ENCODE measurements around the gene C1orf21.

Gene C1orf21

GRCh38 chr1:184442260-184442659, 55.4 kb downstream of the C1orf21 start:
- H2BK15ac ChIP-seq (ENCODE audit: low read depth, poor library complexity, severe bottlenecking) = no peak overlapping the region
- no peak overlapping the region for H2BK120ac ChIP-seq (ENCODE audit: low read depth, low read length)
- no peak overlapping the region for H3K23ac ChIP-seq (ENCODE audit: low read length in 2 of 2)
- no peak overlapping the region for H3K4me3 ChIP-seq (ENCODE audit: insufficient read depth in 1 of 2, low read depth in 1 of 2, low read length in 2 of 2)
- no peaks in the 10 kb centered on the region for H3K27me3 ChIP-seq (ENCODE audit: control insufficient read depth in 1 of 2, insufficient read depth in 1 of 2, low read length in 2 of 2)
- no peak overlapping the region for H2AK5ac ChIP-seq (ENCODE audit: low read length, severe bottlenecking)
- H2BK5ac ChIP-seq (ENCODE audit: low read depth, low read length, poor library complexity, severe bottlenecking) = no peak overlapping the region
- no peak overlapping the region for H3K9ac ChIP-seq (ENCODE audit: low read length)
- H2BK12ac ChIP-seq (ENCODE audit: low read length in 2 of 2) = no peak overlapping the region
- H4K8ac ChIP-seq (ENCODE audit: low read length) = no peak overlapping the region
- H3K36me3 ChIP-seq (ENCODE audit: control insufficient read depth in 1 of 2, insufficient read depth in 2 of 2, low read depth in 1 of 2, low read length in 2 of 2) = no peaks in the 10 kb centered on the region
- H3K14ac ChIP-seq (ENCODE audit: low read length in 2 of 2) = no peak overlapping the region
- no peak overlapping the region for H2AFZ ChIP-seq (ENCODE audit: low read depth, low read length)
- no peak overlapping the region for H4K91ac ChIP-seq (ENCODE audit: low read length)
- H3K9me3 ChIP-seq (ENCODE audit: control insufficient read depth, low read length) = no peaks in the 10 kb centered on the region
- H3K18ac ChIP-seq (ENCODE audit: low read depth in 1 of 2, low read length in 2 of 2) = no peak overlapping the region
- no peak overlapping the region for H3K27ac ChIP-seq (ENCODE audit: low read length, poor library complexity, severe bottlenecking)
- H3K4ac ChIP-seq (ENCODE audit: low read depth in 1 of 2, low read length in 2 of 2) = no peak overlapping the region
- no peak for DNase-seq
- peaks cover 3% of the 10 kb centered on the region for H3K79me1 ChIP-seq (replicated peaks; ENCODE audit: low read length, poor library complexity, severe bottlenecking)
- H3K4me1 ChIP-seq (ENCODE audit: control insufficient read depth, insufficient read depth, low read depth, low read length) = no peaks in the 10 kb centered on the region
- 96% methylated on average over 3 of the region's 3 CpGs for WGBS
- no peak overlapping the region for H3K4me2 ChIP-seq (ENCODE audit: low read length, poor library complexity, severe bottlenecking)

DNA sequence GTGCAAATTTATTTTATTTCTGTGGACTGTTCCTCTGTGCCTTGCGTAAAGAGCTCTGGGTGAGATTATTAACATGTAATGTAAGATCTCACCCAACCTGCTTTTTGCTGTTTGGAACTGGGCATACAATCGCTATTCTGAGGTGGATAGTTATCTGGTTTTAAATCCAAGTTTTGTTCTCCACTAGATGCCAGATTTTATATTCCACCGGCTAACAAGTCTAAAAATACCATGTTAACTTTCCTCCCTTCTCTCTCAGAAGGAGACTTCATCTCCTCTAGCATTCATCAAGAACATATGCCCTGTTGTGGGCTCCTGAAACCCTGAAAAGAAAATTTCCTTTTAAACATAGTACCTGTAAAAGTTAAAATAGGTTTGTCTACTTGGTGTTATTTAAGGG, 56.4 kb downstream of the C1orf21 start:
- no peak overlapping the region for H3K9ac ChIP-seq (ENCODE audit: low read length)
- H2AFZ ChIP-seq (ENCODE audit: low read depth, low read length) = no peak overlapping the region
- no peak overlapping the region for H4K8ac ChIP-seq (ENCODE audit: low read length)
- H3K4ac ChIP-seq (ENCODE audit: low read depth in 1 of 2, low read length in 2 of 2) = no peak overlapping the region
- H4K91ac ChIP-seq (ENCODE audit: low read length) = no peak overlapping the region
- no peak overlapping the region for H2AK5ac ChIP-seq (ENCODE audit: low read length, severe bottlenecking)
- no peak overlapping the region for H3K4me3 ChIP-seq (ENCODE audit: insufficient read depth in 1 of 2, low read depth in 1 of 2, low read length in 2 of 2)
- no peak overlapping the region for H2BK15ac ChIP-seq (ENCODE audit: low read depth, poor library complexity, severe bottlenecking)
- no peaks in the 10 kb centered on the region for H3K27me3 ChIP-seq (ENCODE audit: control insufficient read depth in 1 of 2, insufficient read depth in 1 of 2, low read length in 2 of 2)
- H3K9me3 ChIP-seq (ENCODE audit: control insufficient read depth, low read length) = no peaks in the 10 kb centered on the region
- 96% methylated on average over 3 of the region's 3 CpGs for WGBS
- H2BK12ac ChIP-seq (ENCODE audit: low read length in 2 of 2) = no peak overlapping the region
- H3K23ac ChIP-seq (ENCODE audit: low read length in 2 of 2) = no peak overlapping the region
- no peak for DNase-seq
- H3K4me2 ChIP-seq (ENCODE audit: low read length, poor library complexity, severe bottlenecking) = no peak overlapping the region
- H3K79me1 ChIP-seq (replicated peaks; ENCODE audit: low read length, poor library complexity, severe bottlenecking) = peaks cover 2% of the 10 kb centered on the region
- no peak overlapping the region for H2BK120ac ChIP-seq (ENCODE audit: low read depth, low read length)
- no peaks in the 10 kb centered on the region for H3K4me1 ChIP-seq (ENCODE audit: control insufficient read depth, insufficient read depth, low read depth, low read length)
- H2BK5ac ChIP-seq (ENCODE audit: low read depth, low read length, poor library complexity, severe bottlenecking) = no peak overlapping the region
- H3K18ac ChIP-seq (ENCODE audit: low read depth in 1 of 2, low read length in 2 of 2) = no peak overlapping the region
- H3K36me3 ChIP-seq (ENCODE audit: control insufficient read depth in 1 of 2, insufficient read depth in 2 of 2, low read depth in 1 of 2, low read length in 2 of 2) = no peaks in the 10 kb centered on the region
- H3K14ac ChIP-seq (ENCODE audit: low read length in 2 of 2) = no peak overlapping the region
- H3K27ac ChIP-seq (ENCODE audit: low read length, poor library complexity, severe bottlenecking) = no peak overlapping the region

- Histone ChIP-seq H4K91ac (ENCODE audit: low read length) (no peak overlapping the region), H3K4me2 (ENCODE audit: low read length, poor library complexity, severe bottlenecking) (no peak overlapping the region), H3K4me3 (ENCODE audit: insufficient read depth in 1 of 2, low read depth in 1 of 2, low read length in 2 of 2) (no peak overlapping the region), H3K9me3 (ENCODE audit: control insufficient read depth, low read length) (no peaks in the 10 kb centered on the region), H2BK12ac (ENCODE audit: low read length in 2 of 2) (no peak overlapping the region), H3K79me1 (replicated peaks; ENCODE audit: low read length, poor library complexity, severe bottlenecking) (peaks cover 4% of the 10 kb centered on the region), H3K4me1 (ENCODE audit: control insufficient read depth, insufficient read depth, low read depth, low read length) (no peaks in the 10 kb centered on the region), H3K23ac (ENCODE audit: low read length in 2 of 2) (no peak overlapping the region), H3K36me3 (ENCODE audit: control insufficient read depth in 1 of 2, insufficient read depth in 2 of 2, low read depth in 1 of 2, low read length in 2 of 2) (no peaks in the 10 kb centered on the region), H2BK5ac (ENCODE audit: low read depth, low read length, poor library complexity, severe bottlenecking) (no peak overlapping the region), H2BK15ac (ENCODE audit: low read depth, poor library complexity, severe bottlenecking) (no peak overlapping the region), H3K18ac (ENCODE audit: low read depth in 1 of 2, low read length in 2 of 2) (no peak overlapping the region), H2AFZ (ENCODE audit: low read depth, low read length) (no peak overlapping the region), H2AK5ac (ENCODE audit: low read length, severe bottlenecking) (no peak overlapping the region), H2BK120ac (ENCODE audit: low read depth, low read length) (no peak overlapping the region), H3K27ac (ENCODE audit: low read length, poor library complexity, severe bottlenecking) (no peak overlapping the region), H4K8ac (ENCODE audit: low read length) (no peak overlapping the region), H3K9ac (ENCODE audit: low read length) (no peak overlapping the region), H3K27me3 (ENCODE audit: control insufficient read depth in 1 of 2, insufficient read depth in 1 of 2, low read length in 2 of 2) (no peaks in the 10 kb centered on the region), H3K4ac (ENCODE audit: low read depth in 1 of 2, low read length in 2 of 2) (no peak overlapping the region), H3K14ac (ENCODE audit: low read length in 2 of 2) (no peak overlapping the region)
- DNase-seq = no peak
- WGBS = no CpG with 5 or more reads among the region's 1 CpG
Measured at GRCh38 chr1:184443624-184444023, 56.8 kb downstream of the C1orf21 start.

GRCh38 chr1:184445997-184446396, 59.2 kb downstream of the C1orf21 start:
- Histone ChIP-seq H3K79me1 (replicated peaks; ENCODE audit: low read length, poor library complexity, severe bottlenecking) (peaks cover 10% of the 10 kb centered on the region), H3K4me2 (ENCODE audit: low read length, poor library complexity, severe bottlenecking) (no peak overlapping the region), H2BK15ac (ENCODE audit: low read depth, poor library complexity, severe bottlenecking) (no peak overlapping the region), H2AK5ac (ENCODE audit: low read length, severe bottlenecking) (no peak overlapping the region), H3K27me3 (ENCODE audit: control insufficient read depth in 1 of 2, insufficient read depth in 1 of 2, low read length in 2 of 2) (no peaks in the 10 kb centered on the region), H4K8ac (ENCODE audit: low read length) (no peak overlapping the region), H3K4ac (ENCODE audit: low read depth in 1 of 2, low read length in 2 of 2) (no peak overlapping the region), H3K14ac (ENCODE audit: low read length in 2 of 2) (no peak overlapping the region), H3K18ac (ENCODE audit: low read depth in 1 of 2, low read length in 2 of 2) (no peak overlapping the region), H3K9ac (ENCODE audit: low read length) (no peak overlapping the region), H4K91ac (ENCODE audit: low read length) (no peak overlapping the region), H3K27ac (ENCODE audit: low read length, poor library complexity, severe bottlenecking) (no peak overlapping the region), H2BK5ac (ENCODE audit: low read depth, low read length, poor library complexity, severe bottlenecking) (no peak overlapping the region), H2BK12ac (ENCODE audit: low read length in 2 of 2) (no peak overlapping the region), H3K4me1 (ENCODE audit: control insufficient read depth, insufficient read depth, low read depth, low read length) (no peaks in the 10 kb centered on the region), H3K23ac (ENCODE audit: low read length in 2 of 2) (no peak overlapping the region), H3K9me3 (ENCODE audit: control insufficient read depth, low read length) (no peaks in the 10 kb centered on the region), H3K4me3 (ENCODE audit: insufficient read depth in 1 of 2, low read depth in 1 of 2, low read length in 2 of 2) (no peak overlapping the region), H2AFZ (ENCODE audit: low read depth, low read length) (no peak overlapping the region), H3K36me3 (ENCODE audit: control insufficient read depth in 1 of 2, insufficient read depth in 2 of 2, low read depth in 1 of 2, low read length in 2 of 2) (no peaks in the 10 kb centered on the region), H2BK120ac (ENCODE audit: low read depth, low read length) (no peak overlapping the region)
- DNase-seq = no peak
- 100% methylated on average over 3 of the region's 4 CpGs for WGBS
